Measurements from ENCODE around the gene ZWILCH. TPM values are rescaled to one million over a fixed set of nuclear protein-coding genes. Genes with fewer than 3 reads are reported as not detected.

ZWILCH gene
- total RNA-seq, 1 donor from 2014 or later, result 2.5 TPM

- DNase-seq (no peak), ATAC-seq (ENCODE audit: poor library complexity) (no peak)
- intact Hi-C loops (cut with DNase I), result no loop called here
Observed at GRCh38 chr15:66593219-66593780, 88.2 kb downstream of the ZWILCH start.

GRCh38 chr15:66594344-66594743 is 89.2 kb downstream of the ZWILCH start:
- DNase-seq, result no peak
- intact Hi-C loops (cut with DNase I), result no loop called here
- no peak for ATAC-seq (ENCODE audit: poor library complexity)

GRCh38 chr15:66594836-66595235 is 89.7 kb downstream of the ZWILCH start:
- DNase-seq (no peak), ATAC-seq (ENCODE audit: poor library complexity) (no peak)
- intact Hi-C loops (cut with DNase I), result no loop called here

DNA sequence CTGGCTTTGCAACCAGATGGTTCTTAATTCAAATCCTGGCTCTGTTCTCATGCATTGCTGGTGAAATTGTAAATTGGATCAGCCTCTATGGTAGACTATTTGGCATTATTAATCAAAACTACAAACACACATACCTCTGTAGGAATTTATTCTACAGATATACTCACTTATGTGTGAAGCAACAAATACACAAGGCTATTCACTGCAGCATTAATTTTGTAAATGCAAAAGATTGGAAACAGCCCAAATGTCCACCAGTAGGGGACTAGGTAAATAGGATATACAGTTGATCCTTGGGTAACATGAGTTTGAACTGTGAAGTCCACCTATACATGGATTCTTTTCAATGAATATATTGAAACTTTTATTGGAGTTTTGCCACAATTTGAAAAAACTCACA is 90.2 kb downstream of the ZWILCH start:
- intact Hi-C loops (cut with DNase I), result no loop called here
- no peak for ATAC-seq (ENCODE audit: poor library complexity)

GRCh38 chr15:66595931-66596545 is 90.9 kb downstream of the ZWILCH start:
- ATAC-seq (ENCODE audit: poor library complexity) (no peak), DNase-seq (no peak)
- intact Hi-C loops (cut with DNase I), result no loop called here

More for the DNA sequence above, 90.2 kb downstream of the ZWILCH start:
- DNase-seq, result no peak

DNA sequence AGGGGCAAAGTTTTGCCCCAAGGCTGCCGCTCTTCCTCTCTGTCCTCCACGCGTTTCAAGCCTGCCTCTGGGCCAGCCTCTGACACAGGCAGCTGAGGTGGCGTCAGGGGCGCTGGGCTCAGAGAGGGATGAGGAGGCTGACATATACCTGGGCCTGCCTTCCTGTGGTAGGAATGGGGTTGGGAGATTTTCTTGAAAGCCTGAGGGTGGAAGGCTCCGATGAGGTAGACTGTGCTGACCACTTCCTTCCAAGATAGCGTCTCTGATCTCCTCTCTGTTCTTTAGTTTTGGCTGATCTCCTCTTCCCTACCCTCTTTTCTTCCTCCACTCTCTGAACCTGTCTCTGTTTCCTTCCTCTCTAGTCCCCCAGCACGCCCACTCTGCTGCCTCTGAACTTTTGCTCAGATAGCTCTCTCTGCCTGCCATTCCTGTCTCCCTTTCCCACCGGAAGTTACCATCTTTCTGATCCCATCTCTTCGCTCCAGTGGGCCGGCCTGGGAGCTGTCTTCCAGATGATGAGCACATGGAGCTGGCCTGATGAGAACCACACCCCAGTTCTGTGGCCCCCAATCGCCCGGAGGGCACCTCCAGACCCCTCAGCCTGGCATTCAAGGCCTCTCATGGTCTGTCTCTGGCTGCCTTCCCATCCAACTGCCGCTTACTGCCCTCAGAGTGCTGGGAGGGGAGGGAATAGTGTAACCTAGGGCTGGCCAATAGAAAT is 93.1 kb downstream of the ZWILCH start:
- ATAC-seq (ENCODE audit: poor library complexity), result no peak
- no peak for DNase-seq
- intact Hi-C loops (cut with DNase I), result no loop called here

Small RNA genes lying within 50 kb of the gene (microRNA-seq; reads per million reads assigned to microRNA genes)
- gene MIR4512, result not detected

Other genes starting within 250 kb of the ZWILCH start
- gene DIS3L, start 211.8 kb upstream of the ZWILCH start, total RNA-seq, result 40.1 TPM
- gene TIPIN, start 148.6 kb upstream of the ZWILCH start, total RNA-seq, result 3.2 TPM
- 36.9 TPM for gene MAP2K1, start 118.4 kb upstream of the ZWILCH start, total RNA-seq
- gene SNAPC5, start 7.6 kb upstream of the ZWILCH start, total RNA-seq, result 39.6 TPM
- gene RPL4, start 471 bp upstream of the ZWILCH start, total RNA-seq, result 1,324 TPM
- gene LCTL, start 60.7 kb downstream of the ZWILCH start, total RNA-seq, result not detected
- 14.1 TPM for gene SMAD6, start 196.9 kb downstream of the ZWILCH start, total RNA-seq